ENCODE measurements around the gene DCBLD1.
A peak's percentile ranks its signal among the peaks of the same experiment; 100 is the strongest.

GRCh38 chr6:117441824-117442264 lies 40.6 kb upstream of the DCBLD1 start:
- TF ChIP-seq, protein P1, sequence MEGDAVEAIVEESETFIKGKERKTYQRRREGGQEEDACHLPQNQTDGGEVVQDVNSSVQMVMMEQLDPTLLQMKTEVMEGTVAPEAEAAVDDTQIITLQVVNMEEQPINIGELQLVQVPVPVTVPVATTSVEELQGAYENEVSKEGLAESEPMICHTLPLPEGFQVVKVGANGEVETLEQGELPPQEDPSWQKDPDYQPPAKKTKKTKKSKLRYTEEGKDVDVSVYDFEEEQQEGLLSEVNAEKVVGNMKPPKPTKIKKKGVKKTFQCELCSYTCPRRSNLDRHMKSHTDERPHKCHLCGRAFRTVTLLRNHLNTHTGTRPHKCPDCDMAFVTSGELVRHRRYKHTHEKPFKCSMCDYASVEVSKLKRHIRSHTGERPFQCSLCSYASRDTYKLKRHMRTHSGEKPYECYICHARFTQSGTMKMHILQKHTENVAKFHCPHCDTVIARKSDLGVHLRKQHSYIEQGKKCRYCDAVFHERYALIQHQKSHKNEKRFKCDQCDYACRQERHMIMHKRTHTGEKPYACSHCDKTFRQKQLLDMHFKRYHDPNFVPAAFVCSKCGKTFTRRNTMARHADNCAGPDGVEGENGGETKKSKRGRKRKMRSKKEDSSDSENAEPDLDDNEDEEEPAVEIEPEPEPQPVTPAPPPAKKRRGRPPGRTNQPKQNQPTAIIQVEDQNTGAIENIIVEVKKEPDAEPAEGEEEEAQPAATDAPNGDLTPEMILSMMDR (IDR thresholded peaks at IDR 0.05; ENCODE audit: low read depth, low read length, missing input control), result no peak
- TF ChIP-seq RAD21 (IDR thresholded peaks at IDR 0.05) (peak; percentile 25 to 36), EGR1 (IDR thresholded peaks at IDR 0.05; ENCODE audit: low read depth in 2 of 2) (no peak), TAF1 (conservative IDR thresholded peaks at IDR 0.05) (no peak), JUND (IDR thresholded peaks at IDR 0.05) (peak in 1 of 2 donors; percentile 49), MAX (IDR thresholded peaks at IDR 0.05) (peak; percentile 3), REST (IDR thresholded peaks at IDR 0.05) (no peak)

Measured in liver (tissue), 3 donors.